Putamen (tissue), 1 donor: ENCODE data around the gene SPACA9.
A peak's percentile ranks its signal among the peaks of the same experiment; 100 is the strongest.

Experiments
- DNase-seq: peaks from one replicate; pipeline ENCODE4 v3.0.0-alpha.2; 2016; ENCODE audit warnings: low spot score

Gene SPACA9

DNA sequence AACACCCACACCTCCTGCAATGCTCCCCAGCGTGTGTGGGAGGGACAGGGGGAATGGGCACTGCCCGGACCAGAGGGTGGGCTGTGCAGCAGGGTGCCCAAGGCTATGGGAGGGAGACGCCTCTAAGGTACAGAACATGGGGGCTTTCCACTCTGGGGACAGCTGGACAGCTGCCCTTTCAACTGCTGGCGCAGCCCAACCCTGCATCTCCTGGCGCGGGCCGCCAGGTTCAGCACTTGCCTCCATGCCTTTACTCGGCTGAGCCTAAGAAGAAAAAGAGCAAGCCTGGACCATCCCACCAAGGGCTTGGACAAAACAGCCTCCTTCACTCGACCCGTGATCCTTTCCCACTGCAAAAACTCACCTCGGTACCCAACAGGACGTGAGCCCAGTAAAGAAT, 15.6 kb upstream of the SPACA9 start:
- no peak for DNase-seq

DNA sequence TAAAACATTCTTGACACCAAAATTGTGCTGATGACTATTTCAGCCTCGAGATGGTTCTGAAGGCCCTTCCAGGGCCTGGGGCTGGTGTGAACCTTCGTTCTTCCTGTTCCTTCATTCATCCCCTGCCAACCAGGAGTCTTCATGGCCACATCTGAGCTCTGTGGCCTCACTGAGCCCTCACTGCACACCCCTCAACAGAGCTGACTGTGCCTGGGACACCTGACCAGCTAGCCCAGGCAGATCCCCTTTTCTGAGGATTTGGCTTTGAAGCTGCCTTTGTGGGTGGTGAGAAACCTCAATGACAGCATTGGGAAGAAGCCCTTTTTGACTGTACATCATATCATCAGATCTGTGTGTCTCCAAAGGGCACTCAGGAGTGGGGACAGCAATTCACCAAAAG, 14.4 kb upstream of the SPACA9 start:
- no peak for DNase-seq

DNA sequence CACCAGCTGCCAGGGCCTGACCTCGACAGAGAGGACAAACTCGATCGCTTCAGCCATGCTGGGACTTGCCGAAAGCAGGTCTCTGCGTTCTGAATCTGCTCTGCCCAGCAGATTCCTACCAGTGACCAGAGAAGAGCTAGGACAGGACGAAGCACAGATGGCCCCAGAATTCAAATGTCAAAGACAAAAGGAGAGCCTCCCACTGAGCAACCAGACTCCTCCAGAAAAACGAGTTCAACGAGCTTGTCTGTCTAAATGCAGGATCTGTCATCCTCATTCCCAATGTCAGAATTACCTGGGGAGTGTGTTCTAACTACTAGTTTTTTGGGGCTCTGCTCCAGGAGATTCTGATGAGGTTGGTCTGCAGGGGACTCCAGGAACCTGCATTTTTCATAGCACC, 14.0 kb upstream of the SPACA9 start:
- no peak for DNase-seq

DNA sequence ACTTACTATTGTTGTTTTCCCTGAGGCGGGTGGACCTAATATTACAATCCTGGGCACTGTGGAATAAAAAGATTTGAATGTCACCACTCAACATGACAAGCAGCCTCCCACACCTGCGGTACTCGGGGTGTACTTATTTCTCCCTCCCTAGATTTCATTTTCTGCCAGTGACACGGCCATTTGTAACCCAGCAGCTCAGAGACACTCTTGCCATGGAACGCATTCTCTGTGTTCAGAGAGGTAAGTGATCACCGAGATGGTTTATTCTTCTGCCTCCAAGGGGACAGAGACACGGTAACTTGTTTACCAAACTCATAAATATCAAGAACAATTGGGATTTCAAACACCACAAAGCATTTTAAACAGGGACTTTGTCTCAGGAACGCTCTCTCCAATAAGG, 11.8 kb upstream of the SPACA9 start:
- DNase-seq: no peak

DNA sequence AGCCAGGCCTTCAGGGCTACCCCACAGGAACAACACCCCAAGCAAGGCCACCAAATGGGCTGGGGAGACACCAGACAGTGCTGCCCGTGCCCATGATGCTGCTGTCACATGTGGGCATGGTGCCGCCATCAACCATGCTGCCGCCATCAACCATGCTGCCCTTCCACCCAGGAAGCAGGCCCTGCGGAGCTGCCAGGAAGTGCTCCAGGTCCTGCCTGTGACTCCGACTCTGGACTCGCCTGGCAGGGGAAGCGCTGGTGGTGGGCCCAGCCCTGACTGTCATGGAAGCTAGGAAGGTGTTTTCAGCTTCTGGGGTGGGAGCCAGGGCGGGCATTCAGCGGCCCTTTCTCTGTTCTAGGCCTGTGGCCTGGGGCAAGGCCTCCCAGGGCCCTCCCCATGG, 9.4 kb upstream of the SPACA9 start:
- DNase-seq: no peak

DNA sequence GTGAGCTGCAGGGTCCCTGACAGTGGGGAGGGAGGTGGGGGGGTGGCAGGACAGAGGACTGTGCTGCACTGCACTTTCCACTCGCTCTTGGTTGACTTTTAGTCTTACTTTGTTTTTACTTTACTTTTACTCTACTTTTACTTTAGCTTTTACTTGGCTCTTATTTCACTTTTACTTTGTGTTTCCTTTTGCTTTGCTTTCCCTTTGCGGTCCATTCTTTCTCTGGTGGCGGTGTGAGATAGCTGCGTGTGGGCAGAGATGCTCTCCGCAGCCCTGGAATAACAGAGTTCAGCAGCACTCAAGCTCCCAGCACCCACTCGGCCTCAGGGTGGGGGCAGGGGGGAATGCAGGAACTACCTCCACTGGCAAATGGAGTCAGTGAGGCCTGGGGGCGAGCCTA, 5.3 kb upstream of the SPACA9 start:
- no peak for DNase-seq

DNA sequence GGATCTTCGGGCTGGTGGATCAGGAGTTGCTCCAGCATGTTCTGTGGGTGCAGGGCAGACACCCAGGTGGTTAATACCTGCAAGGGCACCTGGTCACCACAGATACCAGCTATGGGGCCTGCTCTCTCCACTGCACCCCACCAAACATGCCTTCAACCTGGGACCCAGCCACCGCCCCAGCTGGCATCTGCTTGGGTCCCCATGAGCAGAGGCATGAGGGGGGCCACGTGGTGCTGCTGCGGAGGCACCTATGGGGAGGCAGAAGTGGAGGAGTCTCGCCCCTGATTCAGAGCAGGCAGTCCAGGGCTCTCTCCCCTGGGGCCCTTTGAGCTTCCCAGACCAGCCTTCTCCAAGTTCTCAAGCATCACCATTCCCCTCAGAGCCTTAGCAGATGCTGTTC, 3.5 kb upstream of the SPACA9 start:
- DNase-seq: no peak

DNA sequence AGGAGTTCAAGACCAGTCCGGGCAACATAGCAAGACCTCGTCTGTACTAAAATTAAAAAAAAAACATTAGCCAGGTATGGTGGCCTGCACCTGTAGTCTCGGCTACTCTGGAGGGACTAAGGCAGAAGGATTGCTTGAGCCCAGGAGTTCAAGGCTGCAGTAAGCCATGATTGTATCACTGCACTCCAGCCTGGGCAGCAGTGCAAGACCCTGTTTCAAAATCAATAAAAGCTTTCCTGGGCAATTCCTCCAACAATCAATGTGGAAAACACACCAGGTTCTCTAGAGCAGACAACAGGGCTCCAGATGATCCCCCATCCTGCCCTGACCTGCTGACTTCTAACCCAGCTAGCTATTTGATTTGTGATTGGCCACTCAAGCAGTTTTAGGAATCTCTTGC, 1.8 kb upstream of the SPACA9 start:
- DNase-seq: no peak

DNA sequence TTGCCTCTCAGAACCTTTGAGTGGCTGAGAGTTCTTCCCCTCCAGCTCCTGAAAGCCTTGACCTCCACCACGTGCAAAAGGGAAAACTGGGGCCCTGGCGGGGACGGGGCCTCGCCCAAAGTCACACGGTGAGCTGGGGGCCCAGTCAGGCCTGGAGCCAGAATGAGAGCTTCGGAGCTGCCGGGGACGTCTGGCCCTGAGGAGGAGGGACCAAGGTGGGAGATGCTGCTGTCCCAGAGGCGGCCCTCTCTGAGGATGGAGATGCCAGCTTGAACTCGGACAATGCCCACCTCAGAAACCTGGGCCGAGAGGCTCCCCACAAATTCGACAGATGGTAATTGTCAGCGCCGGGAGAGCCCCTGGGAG, 1.3 kb upstream of the SPACA9 start:
- DNase-seq: no peak

DNA sequence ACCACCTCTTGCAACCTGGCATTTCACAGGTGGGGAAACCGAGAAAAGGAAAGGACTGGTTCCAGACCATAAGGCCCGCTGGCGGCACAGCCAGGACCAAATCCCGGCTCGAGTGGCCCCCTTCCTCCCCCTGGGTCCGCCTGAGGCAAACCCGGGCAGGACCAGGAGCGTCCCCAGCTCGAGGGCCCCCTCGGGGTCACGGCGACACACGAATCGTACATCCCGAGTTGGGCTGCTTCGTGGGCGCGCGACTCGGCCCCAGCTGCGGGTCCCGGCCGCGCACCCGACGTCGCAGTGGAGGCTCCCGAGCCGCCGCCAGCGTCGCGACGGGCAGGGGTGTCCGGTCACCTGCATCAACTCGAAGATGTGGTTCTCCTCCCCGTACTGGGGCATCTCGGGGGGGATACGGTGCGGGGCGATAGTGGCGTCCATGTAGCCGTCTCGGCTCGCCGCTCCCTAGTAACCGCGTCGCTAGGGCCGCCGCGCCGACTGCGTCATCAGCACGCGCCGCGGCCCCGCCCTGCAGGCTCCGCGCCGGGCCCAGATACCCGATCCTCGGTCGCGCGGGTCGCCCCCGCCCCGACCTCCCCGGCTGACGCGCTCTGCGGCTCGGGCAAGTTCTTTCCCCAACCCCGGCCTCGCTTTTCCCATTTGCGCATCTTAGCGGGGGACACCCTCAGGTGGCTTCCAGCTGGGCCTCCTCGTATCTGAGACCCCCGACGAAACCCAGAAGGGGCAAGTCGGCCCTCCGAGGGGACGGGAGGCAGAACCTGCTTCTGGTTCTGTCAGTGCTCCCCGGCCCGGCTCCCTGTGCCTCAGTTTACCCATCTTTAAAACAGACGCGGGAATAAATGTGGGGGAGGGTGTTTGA, 639 bp upstream of the SPACA9 start, which contains the start of gene AK8:
Gene AK8 (minus strand): TSS at position 461 of the 871 bp plus-strand sequence. CDS start 29 bp downstream, at position 432.
- peak; percentile 65 for DNase-seq

DNA sequence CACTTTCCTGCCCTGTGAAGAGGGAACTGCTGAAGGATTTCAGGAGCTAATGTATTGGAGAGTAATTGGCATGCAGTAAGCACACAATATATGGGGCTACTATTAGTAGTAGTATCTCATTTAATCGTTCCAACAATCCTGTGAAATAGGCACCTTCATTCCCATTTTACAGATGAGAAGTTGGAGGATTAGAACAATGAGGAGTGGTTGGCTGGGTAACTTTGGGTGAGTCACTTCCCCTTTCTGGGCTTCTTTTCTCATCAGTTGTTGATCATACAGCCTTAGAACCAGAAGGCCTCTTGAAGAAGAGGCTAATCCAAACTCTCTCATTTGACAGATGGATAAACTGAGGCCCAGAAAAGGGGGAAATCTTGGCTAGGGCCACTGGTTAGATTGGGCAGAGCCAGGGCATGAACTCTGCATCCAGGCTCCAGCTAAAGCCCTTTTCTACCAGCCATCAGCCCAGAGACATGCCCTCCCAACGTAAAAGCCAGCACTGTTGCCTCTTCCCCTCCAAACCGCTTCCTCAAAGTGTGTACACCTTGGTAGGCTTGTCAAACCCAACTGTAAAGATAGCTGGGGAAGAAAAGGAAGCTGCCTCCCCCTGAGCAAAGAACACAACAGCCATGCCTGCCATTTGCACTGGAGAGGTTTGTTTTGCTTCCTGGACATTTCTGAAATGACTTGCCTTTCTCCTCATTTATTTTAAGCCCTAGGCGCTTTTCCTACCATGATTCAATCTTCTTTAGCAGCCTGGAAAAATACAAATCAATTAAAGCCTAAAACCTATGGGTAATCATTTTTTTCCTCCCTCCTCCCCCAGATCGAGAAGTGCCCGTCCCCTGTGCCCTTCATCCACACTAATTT, 992 bp downstream of the SPACA9 start:
- DNase-seq: no peak

DNA sequence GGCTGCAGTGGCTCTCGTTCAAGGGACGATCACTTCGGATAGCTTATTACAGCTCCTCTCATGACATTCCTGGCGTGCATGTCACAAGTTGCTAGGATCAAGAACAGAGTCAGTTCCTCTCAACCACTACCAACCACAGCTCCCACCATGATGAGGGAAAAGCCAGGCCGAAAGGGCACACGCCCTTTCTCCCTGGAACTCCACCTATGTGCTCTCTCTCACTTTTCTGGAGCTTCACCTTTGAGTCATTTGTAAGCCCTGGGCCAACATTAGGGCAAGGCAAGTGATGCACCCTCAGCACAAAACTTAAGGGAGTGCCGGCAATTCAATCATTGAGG, 1.6 kb downstream of the SPACA9 start:
- DNase-seq: no peak

DNA sequence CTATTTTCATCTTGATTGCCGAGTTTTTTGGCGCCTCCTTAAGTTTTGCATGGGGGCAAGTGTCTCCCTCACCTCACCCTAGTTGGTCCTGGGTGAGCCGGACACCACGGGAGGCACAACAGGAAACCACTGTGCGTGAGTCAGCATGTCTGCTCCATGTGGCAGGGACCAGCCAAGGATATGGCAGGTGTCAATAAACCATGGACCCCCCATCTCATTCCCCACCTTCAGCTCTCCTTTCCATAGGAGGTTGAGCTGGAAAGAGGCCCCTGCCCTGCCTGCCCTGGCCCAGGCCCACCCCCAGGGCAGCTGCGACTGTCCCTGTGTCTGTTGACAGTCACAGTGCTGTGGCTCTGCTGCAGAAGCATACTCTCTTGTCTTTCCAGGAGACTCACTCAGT, 3.1 kb downstream of the SPACA9 start:
- DNase-seq: no peak

DNA sequence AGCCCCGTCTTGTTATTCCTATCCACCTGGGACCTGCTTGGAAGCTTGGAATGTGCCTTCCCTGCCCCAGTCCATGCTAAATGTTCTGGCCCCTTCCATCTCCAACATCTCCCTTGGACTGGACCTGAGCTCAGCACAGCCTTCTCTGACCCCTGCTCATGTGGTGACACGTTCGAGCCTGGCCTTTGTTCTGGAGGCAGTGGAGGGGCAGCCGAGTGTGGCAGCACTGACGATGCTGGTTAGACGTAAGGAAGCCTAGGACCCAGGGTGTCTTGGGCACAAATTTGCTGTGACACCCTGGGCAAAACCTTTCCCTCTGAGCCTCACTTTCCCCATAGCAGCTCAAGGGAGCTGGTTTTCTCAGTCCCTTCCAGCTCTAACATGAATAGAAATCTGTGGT, 3.9 kb downstream of the SPACA9 start:
- no peak for DNase-seq

DNA sequence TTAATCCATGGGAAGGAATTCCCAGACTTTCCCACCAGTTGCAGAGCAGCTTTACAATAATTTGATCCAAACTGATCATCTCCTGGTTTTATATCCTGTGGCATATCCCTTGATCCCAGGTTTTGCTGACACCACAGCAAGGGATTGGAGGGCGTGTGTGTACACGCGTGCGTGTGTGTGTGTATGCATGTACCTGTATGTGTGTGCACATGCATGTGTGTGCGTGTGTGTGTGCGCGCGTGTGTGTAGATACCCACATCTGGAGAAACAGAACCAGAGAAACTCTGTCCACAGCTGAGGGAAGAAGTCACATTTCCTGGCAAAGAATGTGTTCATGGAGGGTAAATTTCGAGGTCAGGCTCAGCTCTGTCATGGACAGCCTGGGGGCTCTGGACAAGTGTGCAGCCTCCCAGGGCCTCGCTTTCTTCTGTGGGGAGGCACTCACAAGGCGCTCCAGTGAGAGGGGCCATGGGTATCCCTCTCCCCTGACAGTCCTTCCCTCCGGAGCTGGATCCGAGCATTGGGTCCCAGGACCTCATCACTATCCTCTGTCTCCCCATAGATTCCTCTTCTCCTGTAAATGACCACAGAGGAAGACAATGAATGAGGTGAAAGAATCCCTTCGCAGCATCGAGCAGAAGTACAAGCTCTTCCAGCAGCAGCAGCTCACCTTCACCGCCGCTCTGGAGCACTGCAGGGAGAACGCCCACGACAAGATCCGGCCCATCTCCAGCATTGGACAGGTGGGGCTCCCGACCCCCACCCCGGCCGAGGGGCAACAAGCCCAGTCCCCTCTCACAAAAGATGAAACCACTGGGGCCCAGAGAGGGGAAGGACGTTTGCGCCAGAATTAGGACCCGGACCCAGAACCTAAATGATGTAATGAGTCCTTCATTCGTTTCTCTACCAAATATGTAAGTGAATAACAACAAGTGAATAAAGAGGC, 4.9 kb downstream of the SPACA9 start:
- no peak for DNase-seq

DNA sequence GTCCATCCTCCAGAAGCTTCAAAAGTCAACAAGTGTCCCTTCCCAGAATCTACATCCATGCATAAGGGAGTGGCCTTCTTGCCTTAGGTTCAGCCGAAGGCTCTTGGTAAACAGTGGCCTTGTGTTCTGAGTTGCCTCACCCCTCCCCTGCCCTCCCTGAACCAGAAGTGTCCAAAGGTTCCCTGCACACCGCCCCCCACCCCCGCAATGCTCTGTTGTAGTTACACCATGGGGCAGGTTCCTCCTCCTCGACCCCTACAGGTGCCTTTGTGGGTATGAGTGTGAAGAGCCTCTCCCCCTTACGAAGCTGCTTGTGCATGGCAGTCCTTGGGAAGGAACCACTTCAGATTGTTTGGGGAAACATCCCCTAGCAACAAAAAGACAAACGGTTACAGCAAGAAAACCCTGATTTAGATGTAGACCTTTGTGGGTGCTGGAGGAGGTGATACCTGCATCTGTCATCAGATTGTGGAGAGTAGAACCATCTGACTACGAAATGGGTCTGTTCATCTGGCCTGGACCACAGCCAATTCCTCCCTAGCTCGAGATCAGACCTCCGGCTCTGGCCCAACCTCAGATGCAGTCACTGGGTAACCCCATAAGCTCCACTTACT, 7.1 kb downstream of the SPACA9 start:
- DNase-seq: no peak

DNA sequence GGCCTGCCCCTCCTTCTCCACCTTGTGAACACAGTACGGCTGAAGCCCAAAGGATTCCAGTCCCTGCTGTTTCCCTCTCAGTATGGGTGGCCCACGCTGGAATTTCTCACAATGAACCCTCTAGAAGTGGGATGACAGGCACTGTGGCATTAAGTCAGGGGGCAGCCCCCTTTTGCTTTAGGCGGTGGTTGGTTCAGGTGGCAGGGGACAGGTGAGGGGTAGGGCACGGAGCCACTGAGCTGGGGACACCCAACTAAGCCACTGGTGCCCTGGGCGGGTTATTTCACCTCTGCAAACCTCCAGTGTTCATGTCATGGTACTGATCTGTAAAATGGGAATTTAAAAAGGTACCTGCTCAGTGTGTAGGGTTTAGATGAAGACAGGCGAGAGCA, 7.6 kb downstream of the SPACA9 start:
- DNase-seq: no peak

DNA sequence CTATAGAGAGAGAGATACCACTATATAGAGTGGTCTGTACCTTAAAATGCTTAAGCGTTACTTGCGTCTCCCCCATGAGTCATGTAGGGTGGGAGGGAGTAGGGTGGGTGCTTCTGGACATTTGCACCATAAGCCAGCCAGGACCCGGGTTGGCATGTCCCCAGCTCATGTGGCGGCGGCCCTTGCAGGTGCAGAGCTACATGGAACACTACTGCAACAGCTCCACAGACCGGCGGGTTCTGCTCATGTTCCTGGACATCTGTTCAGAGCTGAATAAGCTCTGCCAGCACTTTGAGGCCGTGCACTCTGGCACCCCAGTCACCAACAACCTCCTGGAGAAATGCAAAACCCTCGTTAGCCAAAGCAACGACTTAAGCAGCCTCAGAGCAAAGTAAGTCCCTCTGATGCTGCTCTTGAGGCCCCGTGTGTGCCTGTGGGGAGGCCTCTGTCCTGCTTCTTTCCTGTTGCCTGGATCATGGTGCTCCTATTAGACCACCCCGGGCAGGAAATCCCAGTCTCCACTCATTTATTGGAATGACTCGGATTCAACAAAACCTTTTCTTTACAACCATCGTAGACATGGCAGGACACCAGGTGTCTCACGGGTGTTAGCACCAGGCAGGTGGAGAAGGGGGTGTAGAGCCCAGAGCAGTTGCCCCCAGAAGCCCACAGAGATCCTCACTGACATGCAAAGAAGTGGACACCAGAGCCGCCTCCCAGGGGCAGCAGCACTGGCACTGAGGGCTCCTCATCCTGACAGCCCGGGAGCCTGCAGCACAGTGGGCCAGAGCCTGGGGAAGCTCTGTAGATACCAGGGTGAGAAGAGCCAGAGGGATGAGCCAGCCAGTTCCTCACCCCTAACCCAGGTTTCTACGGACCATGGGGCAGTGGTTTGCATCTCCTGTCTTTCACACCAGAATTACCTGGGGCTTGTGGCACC, 8.8 kb downstream of the SPACA9 start:
- DNase-seq: no peak

DNA sequence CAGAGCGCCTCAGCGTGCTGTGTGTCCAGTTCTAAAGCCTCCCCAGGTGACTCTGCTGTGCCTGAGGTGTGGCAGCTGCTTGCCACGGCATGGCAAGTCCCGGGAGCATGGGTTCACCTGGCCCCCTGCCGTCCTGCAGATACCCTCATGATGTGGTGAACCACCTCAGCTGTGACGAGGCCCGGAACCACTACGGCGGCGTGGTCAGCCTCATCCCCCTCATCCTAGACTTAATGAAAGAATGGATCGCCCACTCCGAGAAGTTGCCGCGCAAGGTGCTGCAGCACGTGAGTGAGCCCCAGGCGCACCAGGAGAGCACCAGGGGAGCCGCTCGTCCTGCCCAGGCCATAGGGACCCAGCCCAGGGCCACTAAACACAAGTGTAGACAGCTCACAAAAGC, 9.5 kb downstream of the SPACA9 start:
- no peak for DNase-seq

DNA sequence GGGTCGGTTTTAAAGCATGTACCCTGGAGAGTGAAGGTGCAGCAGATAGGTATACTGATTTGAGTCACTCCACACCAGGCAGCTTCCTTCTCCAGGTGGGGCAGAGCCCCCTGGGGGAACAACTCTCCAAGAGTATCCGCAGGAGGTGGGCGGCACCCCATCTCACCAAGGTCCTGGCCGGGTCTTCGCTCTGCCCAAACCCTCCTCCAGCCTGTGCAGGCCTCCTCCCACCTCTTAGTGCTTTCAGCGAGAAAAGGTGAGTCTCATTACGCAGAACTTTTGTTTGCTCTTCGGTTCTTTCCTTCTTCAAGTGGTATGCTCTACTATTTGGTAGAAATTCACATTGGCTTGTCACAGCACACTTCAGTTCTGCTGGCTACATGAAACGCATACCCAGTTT, 13.7 kb downstream of the SPACA9 start:
- no peak for DNase-seq

DNA sequence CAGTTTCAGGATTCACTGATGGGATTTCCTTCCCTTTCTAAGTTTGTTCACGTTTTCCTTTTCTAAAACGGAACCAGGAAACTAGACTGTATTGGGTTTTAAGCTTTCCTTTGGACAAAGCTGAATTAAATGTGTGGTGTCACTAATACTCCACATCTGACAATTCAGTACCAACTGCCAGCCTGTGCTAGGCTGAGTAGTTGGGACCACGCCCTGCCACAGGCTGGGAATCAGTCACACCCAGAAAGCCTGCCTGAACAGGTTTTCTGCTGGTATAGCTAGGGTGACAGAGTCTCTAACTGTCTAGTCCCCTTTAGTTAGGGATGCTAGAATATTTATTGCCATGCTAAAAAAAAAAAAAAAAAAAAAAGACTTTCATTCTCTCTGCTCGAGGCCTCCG, 15.6 kb downstream of the SPACA9 start:
- DNase-seq: no peak
